SK-N-SH (cell line): ENCODE data around the gene PSKH1. TPM values are rescaled to one million over a fixed set of nuclear protein-coding genes. Genes with fewer than 3 reads are reported as not detected.
A peak's percentile ranks its signal among the peaks of the same experiment; 100 is the strongest.

Source experiments
- CTCF ChIA-PET: fragments of 300-600, 350-600 bp; formaldehyde crosslinking; extraction: SDS; loops from one replicate; lab custom pipeline; 2021; lab: Yijun Ruan, JAX
- POLR2A ChIA-PET: fragments of 350-600 bp; sonication (Branson Sonifier 250); formaldehyde crosslinking; extraction: SDS; loops from one replicate; lab custom pipeline; 2020; ENCODE audit warnings: antibody characterized with exemption, inconsistent platforms; lab: Yijun Ruan, JAX
- DNase-seq: peaks from one replicate; pipeline ENCODE4 v3.0.0; 2012
- H2AFZ ChIP-seq: fragments of 200-600 bp; sonication (generic); 2 replicates; pipeline ENCODE4 v1.8.1; 2016; ENCODE audit warnings: antibody characterized with exemption, mild to moderate bottlenecking, low read depth
- H3F3A ChIP-seq: fragments of 200-600 bp; sonication (generic); replicated peaks from 2 replicates; pipeline ENCODE3; 2016; ENCODE audit warnings: antibody characterized with exemption, mild to moderate bottlenecking; ENCODE audit not compliant: insufficient read depth
- H3K27ac ChIP-seq, 2 experiments: fragments of 200-500 bp in 1 of 2; fragments of 200-600 bp in 1 of 2; sonication (Bioruptor generic) in 1 of 2; sonication (generic), shearing (Covaris generic) in 1 of 2; 2 replicates each; pipeline versions ENCODE4 v1.5.1 to v1.6.1; 2014 to 2016; ENCODE audit warnings: low read depth in 2 of 2, inconsistent platforms in 1 of 2, low read length in 1 of 2, mild to moderate bottlenecking in 1 of 2, mixed read lengths in 1 of 2
- H3K27me3 ChIP-seq: fragments of 200-600 bp; sonication (generic), shearing (Covaris generic); 2 replicates; pipeline ENCODE4 v1.6.1; 2016; ENCODE audit warnings: mixed run types; ENCODE audit not compliant: insufficient read depth
- H3K36me3 ChIP-seq, 2 experiments: fragments of 200-500 bp in 1 of 2; fragments of 200-600 bp in 1 of 2; sonication (Bioruptor generic) in 1 of 2; sonication (generic) in 1 of 2; replicated peaks in 1 of 2; 2 replicates each; pipeline versions ENCODE3 to v1.5.1; 2014 to 2016; ENCODE audit warnings: low read length in 1 of 2, mild to moderate bottlenecking in 1 of 2; ENCODE audit not compliant: insufficient read depth in 2 of 2, control insufficient read depth in 1 of 2
- H3K4me1 ChIP-seq, 2 experiments: fragments of 200-500 bp in 1 of 2; fragments of 200-600 bp in 1 of 2; sonication (Bioruptor generic) in 1 of 2; sonication (generic), shearing (Covaris generic) in 1 of 2; 2 replicates each; pipeline versions ENCODE4 v1.5.1 to v1.6.1; 2014 to 2016; ENCODE audit warnings: low read depth in 1 of 2, low read length in 1 of 2, mixed run types in 1 of 2; ENCODE audit not compliant: insufficient read depth in 2 of 2, control insufficient read depth in 1 of 2
- H3K4me2 ChIP-seq: fragments of 200-600 bp; sonication (generic), shearing (Covaris generic); 2 replicates; pipeline ENCODE4 v1.6.1; 2017; ENCODE audit warnings: mixed run types
- H3K4me3 ChIP-seq, 2 experiments: fragments of 200-500 bp in 1 of 2; fragments of 200-600 bp in 1 of 2; sonication (Bioruptor generic) in 1 of 2; sonication (generic), shearing (Covaris generic) in 1 of 2; 2 replicates each; pipeline versions ENCODE4 v1.5.1 to v1.8.1; 2014 to 2016; ENCODE audit warnings: low read depth in 2 of 2, inconsistent platforms in 1 of 2, low read length in 1 of 2, mild to moderate bottlenecking in 1 of 2, mixed read lengths in 1 of 2, moderate library complexity in 1 of 2
- H3K79me2 ChIP-seq: fragments of 200-600 bp; sonication (generic); 2 replicates; pipeline ENCODE4 v1.8.1; 2017; ENCODE audit warnings: mild to moderate bottlenecking; ENCODE audit not compliant: insufficient read depth
- H3K9ac ChIP-seq: fragments of 200-600 bp; sonication (generic); 2 replicates; pipeline ENCODE4 v1.6.1; 2017; ENCODE audit warnings: mixed run types
- H3K9me2 ChIP-seq: fragments of 200-600 bp; sonication (generic); 2 replicates; pipeline ENCODE4 v1.6.1; 2017; ENCODE audit warnings: mixed run types
- H3K9me3 ChIP-seq: fragments of 200-600 bp; sonication (generic); 2 replicates; pipeline ENCODE4 v1.6.1; 2017; ENCODE audit warnings: mixed run types, mild to moderate bottlenecking, moderate library complexity
- H4K20me1 ChIP-seq: fragments of 200-600 bp; sonication (generic); 2 replicates; pipeline ENCODE4 v1.6.1; 2017; ENCODE audit warnings: mild to moderate bottlenecking, mixed run types; ENCODE audit not compliant: insufficient read depth
- CHD2 ChIP-seq: fragments of 150-350 bp; IDR thresholded peaks from 2 replicates; pipeline ENCODE4 v1.6.1; 2018; ENCODE audit warnings: low read length; ENCODE audit not compliant: partially characterized antibody
- EP300 ChIP-seq, 2 experiments: IDR thresholded peaks; 2 replicates each; pipeline versions ENCODE4 v1.4.0 to v1.6.1; 2012; ENCODE audit warnings: borderline replicate concordance in 1 of 2, low read depth in 1 of 2, low read length in 1 of 2
- FOXJ3 ChIP-seq: sonication (generic); formaldehyde crosslinking; IDR thresholded peaks from 2 replicates; pipeline ENCODE4 v1.5.1; 2020; ENCODE audit warnings: mild to moderate bottlenecking, missing genetic modification reagents
- FOXM1 ChIP-seq: IDR thresholded peaks from 2 replicates; pipeline ENCODE4 v1.4.0; 2012; ENCODE audit warnings: low read depth, mild to moderate bottlenecking
- GABPA ChIP-seq: IDR thresholded peaks from 2 replicates; pipeline ENCODE4 v1.4.0; 2012; ENCODE audit warnings: low read depth, mild to moderate bottlenecking
- MEF2A ChIP-seq: IDR thresholded peaks from 2 replicates; pipeline ENCODE4 v1.4.0; 2012; ENCODE audit warnings: low read depth, borderline replicate concordance
- MXI1 ChIP-seq: IDR thresholded peaks from 2 replicates; pipeline ENCODE4 v1.6.1; 2012; ENCODE audit warnings: mild to moderate bottlenecking, low read depth, low read length, improper control_type of control experiment
- NRF1 ChIP-seq: IDR thresholded peaks from 2 replicates; pipeline ENCODE4 v1.6.1; 2012; ENCODE audit warnings: low read depth, mild to moderate bottlenecking, low read length
- RAD21 ChIP-seq: IDR thresholded peaks from 2 replicates; pipeline ENCODE4 v1.6.1; 2012; ENCODE audit warnings: mild to moderate bottlenecking, low read length
- RFX5 ChIP-seq: IDR thresholded peaks from 2 replicates; pipeline ENCODE4 v1.6.1; 2012; ENCODE audit warnings: mild to moderate bottlenecking, improper control_type of control experiment, low read length
- SIN3A ChIP-seq: IDR thresholded peaks from 2 replicates; pipeline ENCODE4 v1.6.1; 2012; ENCODE audit warnings: low read depth, mild to moderate bottlenecking, low read length, moderate library complexity, borderline replicate concordance
- SMC3 ChIP-seq: IDR thresholded peaks from 2 replicates; pipeline ENCODE4 v1.6.1; 2012; ENCODE audit warnings: low read depth, low read length, improper control_type of control experiment
- TAF1 ChIP-seq: IDR thresholded peaks from 2 replicates; pipeline ENCODE4 v1.6.1; 2012; ENCODE audit warnings: low read depth, mild to moderate bottlenecking, low read length, moderate library complexity, borderline replicate concordance
- WGBS: methylation state at CpG from one replicate; pipeline ENCODE4 v1.1.6; 2017; ENCODE audit warnings: low lambda C conversion rate; 5-methylcytosine and 5-hydroxymethylcytosine counted together
- polyA plus RNA-seq, 3 experiments: library from polyadenylated mRNA; depleted of rRNA; stranded (reverse); fragments of >200 nt; gene quantifications; 2 replicates each; pipeline ENCODE4 v1.2.3, GENCODE V29; 2012
- TF ChIP-seq, protein P1 (sequence below): IDR thresholded peaks from 2 replicates; pipeline ENCODE4 v1.6.1; 2012; ENCODE audit warnings: mild to moderate bottlenecking, low read depth, low read length, moderate library complexity
- TF ChIP-seq, protein P2 (sequence below): IDR thresholded peaks from 2 replicates; pipeline ENCODE4 v1.4.0; 2012; ENCODE audit warnings: low read depth, borderline replicate concordance
- TF ChIP-seq, protein P3 (sequence below): IDR thresholded peaks from 2 replicates; pipeline ENCODE4; 2012
- TF ChIP-seq, protein P4 (sequence below): fragments of 150-350 bp; IDR thresholded peaks from 2 replicates; pipeline ENCODE4 v1.6.1; 2016; ENCODE audit warnings: mild to moderate bottlenecking, low read depth, low read length
- TF ChIP-seq, protein P5 (sequence below): IDR thresholded peaks from 2 replicates; pipeline ENCODE4 v1.4.0; 2012; ENCODE audit warnings: low read depth

Gene PSKH1
- polyA plus RNA-seq, 1 of the 3 experiments (the other 2 are of a cell fraction): 30.1 TPM

DNA sequence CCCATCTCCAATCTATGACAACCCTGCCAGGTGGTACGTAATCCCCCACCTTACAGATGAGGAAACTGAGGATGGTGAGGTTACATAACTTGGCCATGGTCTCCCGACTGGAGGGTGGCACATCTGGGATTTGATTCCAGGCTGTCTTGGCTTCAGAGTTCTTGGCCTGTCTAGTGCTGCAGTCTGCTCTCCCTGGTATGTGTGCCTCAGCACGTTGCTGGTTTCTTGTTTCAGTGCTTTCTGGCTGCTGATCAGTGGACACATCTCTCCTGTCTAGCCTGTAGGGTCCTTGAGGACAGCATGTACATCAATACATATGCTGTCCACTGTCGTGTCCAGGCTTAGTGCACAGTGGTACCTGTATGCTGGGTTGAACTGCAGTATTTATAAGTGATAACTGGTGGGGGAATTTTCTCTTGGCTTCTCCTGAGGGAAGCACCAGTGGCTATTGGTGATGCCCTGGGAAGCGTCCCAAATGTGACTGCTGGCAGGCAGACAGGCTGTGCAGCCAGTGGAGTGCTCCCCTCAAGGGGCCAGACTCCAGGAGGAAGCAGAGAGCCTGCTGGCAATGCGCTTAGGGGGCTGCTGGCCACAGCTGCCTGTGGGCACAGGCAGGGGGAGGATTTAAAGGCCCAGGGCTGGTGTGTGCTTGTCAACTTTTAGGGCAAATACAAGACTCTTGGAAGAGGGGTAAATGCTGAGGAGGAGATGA, 24.2 kb downstream of the PSKH1 start:
- no peak for DNase-seq
- no peaks in the 10 kb centered on the region for H3K27me3 ChIP-seq
- H3K4me1 ChIP-seq: peaks cover 14 to 63% of the 10 kb centered on the region in 2 experiments; a peak in 3 of 4 replicates
- H3K9ac ChIP-seq: peak overlapping the region; percentile 41; the same call in 1 of the 2 replicates
- H3K36me3 ChIP-seq: peaks cover 0 to 3% of the 10 kb centered on the region in 2 experiments
- H3K4me2 ChIP-seq: peak overlapping the region; percentile 67
- CTCF ChIA-PET: interaction anchor here (0.6 to 28.1 kb wide), 6 partner anchors 11 to 313 kb away, joined by 3 to 564 read pairs (median 8); partner anchors contain the start of genes EDC4, NRN1L and PSKH1
- H3K4me3 ChIP-seq: no peak overlapping the region
- H4K20me1 ChIP-seq: peaks cover 47% of the 10 kb centered on the region
- 53% methylated on average over 5 of the region's 6 CpGs for WGBS
- TF ChIP-seq TAF1 (no peak), RAD21 (no peak), MEF2A (no peak), SIN3A (no peak), SMC3 (no peak), GABPA (no peak)
- TF ChIP-seq, protein P1, sequence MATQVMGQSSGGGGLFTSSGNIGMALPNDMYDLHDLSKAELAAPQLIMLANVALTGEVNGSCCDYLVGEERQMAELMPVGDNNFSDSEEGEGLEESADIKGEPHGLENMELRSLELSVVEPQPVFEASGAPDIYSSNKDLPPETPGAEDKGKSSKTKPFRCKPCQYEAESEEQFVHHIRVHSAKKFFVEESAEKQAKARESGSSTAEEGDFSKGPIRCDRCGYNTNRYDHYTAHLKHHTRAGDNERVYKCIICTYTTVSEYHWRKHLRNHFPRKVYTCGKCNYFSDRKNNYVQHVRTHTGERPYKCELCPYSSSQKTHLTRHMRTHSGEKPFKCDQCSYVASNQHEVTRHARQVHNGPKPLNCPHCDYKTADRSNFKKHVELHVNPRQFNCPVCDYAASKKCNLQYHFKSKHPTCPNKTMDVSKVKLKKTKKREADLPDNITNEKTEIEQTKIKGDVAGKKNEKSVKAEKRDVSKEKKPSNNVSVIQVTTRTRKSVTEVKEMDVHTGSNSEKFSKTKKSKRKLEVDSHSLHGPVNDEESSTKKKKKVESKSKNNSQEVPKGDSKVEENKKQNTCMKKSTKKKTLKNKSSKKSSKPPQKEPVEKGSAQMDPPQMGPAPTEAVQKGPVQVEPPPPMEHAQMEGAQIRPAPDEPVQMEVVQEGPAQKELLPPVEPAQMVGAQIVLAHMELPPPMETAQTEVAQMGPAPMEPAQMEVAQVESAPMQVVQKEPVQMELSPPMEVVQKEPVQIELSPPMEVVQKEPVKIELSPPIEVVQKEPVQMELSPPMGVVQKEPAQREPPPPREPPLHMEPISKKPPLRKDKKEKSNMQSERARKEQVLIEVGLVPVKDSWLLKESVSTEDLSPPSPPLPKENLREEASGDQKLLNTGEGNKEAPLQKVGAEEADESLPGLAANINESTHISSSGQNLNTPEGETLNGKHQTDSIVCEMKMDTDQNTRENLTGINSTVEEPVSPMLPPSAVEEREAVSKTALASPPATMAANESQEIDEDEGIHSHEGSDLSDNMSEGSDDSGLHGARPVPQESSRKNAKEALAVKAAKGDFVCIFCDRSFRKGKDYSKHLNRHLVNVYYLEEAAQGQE: no peak
- TF ChIP-seq, protein P2, sequence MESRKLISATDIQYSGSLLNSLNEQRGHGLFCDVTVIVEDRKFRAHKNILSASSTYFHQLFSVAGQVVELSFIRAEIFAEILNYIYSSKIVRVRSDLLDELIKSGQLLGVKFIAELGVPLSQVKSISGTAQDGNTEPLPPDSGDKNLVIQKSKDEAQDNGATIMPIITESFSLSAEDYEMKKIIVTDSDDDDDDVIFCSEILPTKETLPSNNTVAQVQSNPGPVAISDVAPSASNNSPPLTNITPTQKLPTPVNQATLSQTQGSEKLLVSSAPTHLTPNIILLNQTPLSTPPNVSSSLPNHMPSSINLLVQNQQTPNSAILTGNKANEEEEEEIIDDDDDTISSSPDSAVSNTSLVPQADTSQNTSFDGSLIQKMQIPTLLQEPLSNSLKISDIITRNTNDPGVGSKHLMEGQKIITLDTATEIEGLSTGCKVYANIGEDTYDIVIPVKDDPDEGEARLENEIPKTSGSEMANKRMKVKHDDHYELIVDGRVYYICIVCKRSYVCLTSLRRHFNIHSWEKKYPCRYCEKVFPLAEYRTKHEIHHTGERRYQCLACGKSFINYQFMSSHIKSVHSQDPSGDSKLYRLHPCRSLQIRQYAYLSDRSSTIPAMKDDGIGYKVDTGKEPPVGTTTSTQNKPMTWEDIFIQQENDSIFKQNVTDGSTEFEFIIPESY: no peak
- TF ChIP-seq, all 33 proteins: peak for 0
- peaks cover 24% of the 10 kb centered on the region for H3F3A ChIP-seq
- peaks cover 63% of the 10 kb centered on the region for H3K79me2 ChIP-seq
- no peak overlapping the region for H2AFZ ChIP-seq
- POLR2A ChIA-PET: no interaction called here
- no peaks in the 10 kb centered on the region for H3K9me2 ChIP-seq
- H3K9me3 ChIP-seq: no peaks in the 10 kb centered on the region
- peak overlapping the region; percentile 80 to 82 for H3K27ac ChIP-seq

DNA sequence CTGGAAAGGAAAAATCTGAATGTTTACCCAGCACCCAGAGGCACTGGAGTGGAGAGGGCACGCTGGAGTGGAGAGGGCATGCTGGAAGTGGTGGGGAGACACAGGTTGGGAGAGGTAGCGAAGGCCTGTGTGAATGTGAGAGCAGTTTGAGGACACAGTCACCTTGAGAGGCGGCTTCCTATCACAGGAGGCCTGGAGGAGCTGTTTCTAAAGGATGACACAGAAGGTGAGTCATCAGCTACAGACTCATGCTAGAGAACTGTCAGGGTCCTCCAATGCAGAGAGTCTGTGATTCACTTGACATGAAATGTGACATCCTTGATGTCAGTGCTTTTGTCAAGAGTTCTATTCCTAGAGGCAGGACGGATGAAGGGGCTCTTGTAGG, 24.8 kb downstream of the PSKH1 start:
- Histone ChIP-seq H3K27me3 (no peaks in the 10 kb centered on the region), H3K9me3 (no peaks in the 10 kb centered on the region), H3K27ac (peak overlapping the region; percentile 80 to 82), H4K20me1 (peaks cover 47% of the 10 kb centered on the region), H3K36me3 (peaks cover 0 to 6% of the 10 kb centered on the region in 2 experiments), H3K79me2 (peaks cover 59% of the 10 kb centered on the region), H3K4me1 (peaks cover 14 to 69% of the 10 kb centered on the region in 2 experiments; a peak in 3 of 4 replicates), H3K9me2 (no peaks in the 10 kb centered on the region), H3F3A (peaks cover 24% of the 10 kb centered on the region), H3K9ac (peak overlapping the region; percentile 41; the same call in 1 of the 2 replicates), H2AFZ (no peak overlapping the region), H3K4me2 (peak overlapping the region; percentile 67), H3K4me3 (no peak overlapping the region)
- DNase-seq: no peak
- ChIA-PET CTCF (interaction anchor here (1.0 to 28.1 kb wide), 4 partner anchors 10 to 101 kb away, joined by 3 to 564 read pairs (median 8); partner anchors contain the start of genes EDC4, NRN1L and PSKH1), POLR2A (no interaction called here)
- 42% methylated on average over 4 of the region's 4 CpGs for WGBS
- TF ChIP-seq RAD21 (no peak), RFX5 (no peak), EP300 (IDR thresholded peaks at IDR 0.05; ENCODE audit: borderline replicate concordance in 1 of 2, low read depth in 1 of 2, low read length in 1 of 2) (no peak), FOXM1 (no peak), CHD2 (no peak), NRF1 (no peak), MXI1 (0 out of 2 replicates have a peak, but pooled peaks have one; percentile 29), FOXJ3 (no peak), MEF2A (no peak)
- TF ChIP-seq, protein P3, sequence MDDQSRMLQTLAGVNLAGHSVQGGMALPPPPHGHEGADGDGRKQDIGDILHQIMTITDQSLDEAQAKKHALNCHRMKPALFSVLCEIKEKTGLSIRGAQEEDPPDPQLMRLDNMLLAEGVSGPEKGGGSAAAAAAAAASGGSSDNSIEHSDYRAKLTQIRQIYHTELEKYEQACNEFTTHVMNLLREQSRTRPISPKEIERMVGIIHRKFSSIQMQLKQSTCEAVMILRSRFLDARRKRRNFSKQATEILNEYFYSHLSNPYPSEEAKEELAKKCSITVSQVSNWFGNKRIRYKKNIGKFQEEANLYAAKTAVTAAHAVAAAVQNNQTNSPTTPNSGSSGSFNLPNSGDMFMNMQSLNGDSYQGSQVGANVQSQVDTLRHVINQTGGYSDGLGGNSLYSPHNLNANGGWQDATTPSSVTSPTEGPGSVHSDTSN: peak; percentile 85
- TF ChIP-seq, protein P4, sequence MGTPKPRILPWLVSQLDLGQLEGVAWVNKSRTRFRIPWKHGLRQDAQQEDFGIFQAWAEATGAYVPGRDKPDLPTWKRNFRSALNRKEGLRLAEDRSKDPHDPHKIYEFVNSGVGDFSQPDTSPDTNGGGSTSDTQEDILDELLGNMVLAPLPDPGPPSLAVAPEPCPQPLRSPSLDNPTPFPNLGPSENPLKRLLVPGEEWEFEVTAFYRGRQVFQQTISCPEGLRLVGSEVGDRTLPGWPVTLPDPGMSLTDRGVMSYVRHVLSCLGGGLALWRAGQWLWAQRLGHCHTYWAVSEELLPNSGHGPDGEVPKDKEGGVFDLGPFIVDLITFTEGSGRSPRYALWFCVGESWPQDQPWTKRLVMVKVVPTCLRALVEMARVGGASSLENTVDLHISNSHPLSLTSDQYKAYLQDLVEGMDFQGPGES: no peak
- TF ChIP-seq, protein P5, sequence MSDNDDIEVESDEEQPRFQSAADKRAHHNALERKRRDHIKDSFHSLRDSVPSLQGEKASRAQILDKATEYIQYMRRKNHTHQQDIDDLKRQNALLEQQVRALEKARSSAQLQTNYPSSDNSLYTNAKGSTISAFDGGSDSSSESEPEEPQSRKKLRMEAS: no peak
